ENCODE data around the gene TMTC2. TPM values are rescaled to one million over a fixed set of nuclear protein-coding genes. Genes with fewer than 3 reads are reported as not detected.
"Not testable (repeated sequence)": the region's sequence is repeated elsewhere in the genome, so short reads cannot be mapped to it uniquely, and the experiment has no call there.

Gene TMTC2
- total RNA-seq, 1 donor from 2014 or later = 2.0 TPM

GRCh38 chr12:83059107-83059506, 372.4 kb downstream of the TMTC2 start:
- intact Hi-C loops (cut with micrococcal nuclease) = no loop called here

GRCh38 chr12:83065562-83065961, 378.9 kb downstream of the TMTC2 start:
- intact Hi-C loops (cut with micrococcal nuclease) = no loop called here

GRCh38 chr12:83067981-83068380, 381.3 kb downstream of the TMTC2 start:
- intact Hi-C loops (cut with micrococcal nuclease) = no loop called here

GRCh38 chr12:83074358-83074894, 387.7 kb downstream of the TMTC2 start:
- intact Hi-C loops (cut with micrococcal nuclease) = no loop called here

- intact Hi-C loops (cut with micrococcal nuclease) = no loop called here
Observed at GRCh38 chr12:83075471-83075870, 388.8 kb downstream of the TMTC2 start.

GRCh38 chr12:83077041-83077440, 390.3 kb downstream of the TMTC2 start:
- intact Hi-C loops (cut with micrococcal nuclease) = no loop called here

- intact Hi-C loops (cut with micrococcal nuclease) = no loop called here
Observed at GRCh38 chr12:83082690-83083276, 396.1 kb downstream of the TMTC2 start.

GRCh38 chr12:83083616-83084015, 396.9 kb downstream of the TMTC2 start:
- intact Hi-C loops (cut with micrococcal nuclease) = no loop called here

- intact Hi-C loops (cut with micrococcal nuclease) = no loop called here
Observed at GRCh38 chr12:83084516-83085234, 398.0 kb downstream of the TMTC2 start.

- intact Hi-C loops (cut with micrococcal nuclease) = no loop called here
Observed at GRCh38 chr12:83086023-83086422, 399.3 kb downstream of the TMTC2 start.

- intact Hi-C loops (cut with micrococcal nuclease) = no loop called here
Observed at GRCh38 chr12:83089575-83089974, 402.9 kb downstream of the TMTC2 start.

- intact Hi-C loops (cut with micrococcal nuclease) = no loop called here
Observed at GRCh38 chr12:83092129-83092528, 405.4 kb downstream of the TMTC2 start.

- intact Hi-C loops (cut with micrococcal nuclease) = no loop called here
Observed at GRCh38 chr12:83092606-83093005, 405.9 kb downstream of the TMTC2 start.

GRCh38 chr12:83093426-83093825, 406.7 kb downstream of the TMTC2 start:
- intact Hi-C loops (cut with micrococcal nuclease) = no loop called here

GRCh38 chr12:83097643-83098342, 411.1 kb downstream of the TMTC2 start:
- intact Hi-C loops (cut with micrococcal nuclease) = no loop called here

GRCh38 chr12:83099436-83099835, 412.7 kb downstream of the TMTC2 start:
- intact Hi-C loops (cut with micrococcal nuclease) = no loop called here

- intact Hi-C loops (cut with micrococcal nuclease) = no loop called here
Observed at GRCh38 chr12:83102499-83102898, 415.8 kb downstream of the TMTC2 start.

- intact Hi-C loops (cut with micrococcal nuclease) = no loop called here
Observed at GRCh38 chr12:83106873-83107272, 420.2 kb downstream of the TMTC2 start.

GRCh38 chr12:83110424-83110823, 423.7 kb downstream of the TMTC2 start:
- intact Hi-C loops (cut with micrococcal nuclease) = no loop called here

- intact Hi-C loops (cut with micrococcal nuclease) = no loop called here
Observed at GRCh38 chr12:83113945-83114344, 427.2 kb downstream of the TMTC2 start.

- intact Hi-C loops (cut with micrococcal nuclease) = no loop called here
Observed at GRCh38 chr12:83114966-83115365, 428.3 kb downstream of the TMTC2 start.

- intact Hi-C loops (cut with micrococcal nuclease) = not testable (repeated sequence)
Observed at GRCh38 chr12:83117926-83118325, 431.2 kb downstream of the TMTC2 start.
